Astrocyte (in vitro differentiated cells and primary cell): ENCODE data around the gene ZXDC. TPM values are rescaled to one million over a fixed set of nuclear protein-coding genes. Genes with fewer than 3 reads are reported as not detected.

ENCODE experiments used
- DNase-seq: peaks from one replicate; pipeline ENCODE4 v3.0.0-alpha.2; 2010; ENCODE audit warnings: low read depth
- FAIRE-seq: peaks from 2 replicates; lab custom pipeline; 2011; peaks lifted over from hg19 to GRCh38; lab: Jason Lieb, UNC
- H2AFZ ChIP-seq: 2 replicates; pipeline ENCODE4 v1.6.0; 2012; ENCODE audit warnings: low read depth, low read length, inconsistent platforms
- H3K27ac ChIP-seq: 2 replicates; pipeline ENCODE4 v1.5.1; 2011; ENCODE audit warnings: low read depth, low read length, inconsistent platforms
- H3K27me3 ChIP-seq: 2 replicates; pipeline ENCODE4 v1.6.0; 2011; ENCODE audit warnings: low read length, inconsistent platforms; ENCODE audit not compliant: insufficient read depth
- H3K36me3 ChIP-seq: 2 replicates; pipeline ENCODE4 v1.5.1; 2011; ENCODE audit warnings: low read length, inconsistent platforms; ENCODE audit not compliant: insufficient read depth
- H3K4me1 ChIP-seq: 2 replicates; pipeline ENCODE4 v1.5.1; 2011; ENCODE audit warnings: low read length, inconsistent platforms; ENCODE audit not compliant: insufficient read depth
- H3K4me2 ChIP-seq: 2 replicates; pipeline ENCODE4 v1.6.0; 2012; ENCODE audit warnings: low read length, inconsistent platforms
- H3K4me3 ChIP-seq: 2 replicates; pipeline ENCODE4 v1.5.1; 2011; ENCODE audit warnings: low read depth, mild to moderate bottlenecking, low read length, inconsistent platforms; ENCODE audit not compliant: insufficient read depth
- H3K79me2 ChIP-seq: 2 replicates; pipeline ENCODE4 v1.6.0; 2012; ENCODE audit warnings: mild to moderate bottlenecking, low read length, inconsistent platforms; ENCODE audit not compliant: insufficient read depth
- H3K9ac ChIP-seq: 2 replicates; pipeline ENCODE4 v1.6.0; 2012; ENCODE audit warnings: mild to moderate bottlenecking, low read length, inconsistent platforms
- H3K9me3 ChIP-seq: 2 replicates; pipeline ENCODE4 v1.5.1; 2012; ENCODE audit warnings: low read depth, mild to moderate bottlenecking, low read length, inconsistent platforms; ENCODE audit not compliant: insufficient read depth
- H4K20me1 ChIP-seq: 2 replicates; pipeline ENCODE4 v1.6.0; 2012; ENCODE audit warnings: low read length, inconsistent platforms; ENCODE audit not compliant: insufficient read depth
- H3K27ac Mint-ChIP-seq: one replicate; pipeline ENCODE4 v1.8.0; 2021; ENCODE audit warnings: mild to moderate bottlenecking, mixed read lengths; ENCODE audit not compliant: unreplicated experiment
- H3K27me3 Mint-ChIP-seq: one replicate; pipeline ENCODE4 v1.8.0; 2021; ENCODE audit warnings: low read depth, mixed read lengths; ENCODE audit not compliant: unreplicated experiment
- H3K36me3 Mint-ChIP-seq: one replicate; pipeline ENCODE4 v1.8.0; 2021; ENCODE audit warnings: low read depth, mixed read lengths; ENCODE audit not compliant: unreplicated experiment
- H3K4me1 Mint-ChIP-seq: one replicate; pipeline ENCODE4 v1.8.0; 2021; ENCODE audit warnings: low read depth, mixed read lengths; ENCODE audit not compliant: unreplicated experiment
- H3K4me3 Mint-ChIP-seq: one replicate; pipeline ENCODE4 v1.8.0; 2021; ENCODE audit warnings: mild to moderate bottlenecking, moderate library complexity, mixed read lengths; ENCODE audit not compliant: unreplicated experiment
- H3K9me3 Mint-ChIP-seq: one replicate; pipeline ENCODE4 v1.8.0; 2021; ENCODE audit warnings: mild to moderate bottlenecking, mixed read lengths; ENCODE audit not compliant: unreplicated experiment
- CTCF ChIP-seq: IDR thresholded peaks from 2 replicates; pipeline ENCODE4 v1.5.1; 2011; ENCODE audit warnings: low read depth, mild to moderate bottlenecking, inconsistent platforms, low read length, moderate library complexity; ENCODE audit not compliant: insufficient read depth
- EZH2 ChIP-seq: IDR thresholded peaks from 2 replicates; pipeline ENCODE4 v1.6.1; 2012; ENCODE audit warnings: mild to moderate bottlenecking, low read length, inconsistent platforms; ENCODE audit not compliant: insufficient read depth
- total RNA-seq: library from RNA; stranded (reverse); gene quantifications from 2 replicates; pipeline ENCODE4 v1.2.1, GENCODE V29; 2021

The ZXDC gene
- total RNA-seq, 1 donor from 2014 or later, result 19.6 TPM

GRCh38 chr3:126432361-126433104, 43.2 kb downstream of the ZXDC start:
- Histone ChIP-seq H3K4me2 (no peak overlapping the region), H3K27ac (no peak overlapping the region), H3K4me3 (no peak overlapping the region), H3K27me3 (no peaks in the 10 kb centered on the region), H3K9me3 (no peaks in the 10 kb centered on the region), H3K79me2 (no peaks in the 10 kb centered on the region), H3K4me1 (no peaks in the 10 kb centered on the region), H3K36me3 (no peaks in the 10 kb centered on the region), H3K9ac (no peak overlapping the region), H2AFZ (no peak overlapping the region), H4K20me1 (no peaks in the 10 kb centered on the region)
- H3K27me3 Mint-ChIP-seq, result no peaks in the 10 kb centered on the region
- H3K4me3 Mint-ChIP-seq, result no peak overlapping the region
- no peak for FAIRE-seq
- H3K9me3 Mint-ChIP-seq, result peaks cover 2% of the 10 kb centered on the region
- DNase-seq, result peak; percentile 2
- no peak for TF ChIP-seq CTCF
- no peak for TF ChIP-seq EZH2
- H3K36me3 Mint-ChIP-seq, result peaks cover 6% of the 10 kb centered on the region
- peaks cover 3% of the 10 kb centered on the region for H3K4me1 Mint-ChIP-seq
- H3K27ac Mint-ChIP-seq, result no peak overlapping the region

- Histone ChIP-seq H3K27ac (no peak overlapping the region), H3K27me3 (no peaks in the 10 kb centered on the region), H3K36me3 (no peaks in the 10 kb centered on the region), H3K4me1 (no peaks in the 10 kb centered on the region), H2AFZ (no peak overlapping the region), H3K79me2 (no peaks in the 10 kb centered on the region), H4K20me1 (no peaks in the 10 kb centered on the region), H3K4me3 (no peak overlapping the region), H3K9me3 (no peaks in the 10 kb centered on the region), H3K4me2 (no peak overlapping the region), H3K9ac (no peak overlapping the region)
- Mint-ChIP-seq H3K27me3 (no peaks in the 10 kb centered on the region), H3K36me3 (peaks cover 4% of the 10 kb centered on the region), H3K9me3 (peaks cover 5% of the 10 kb centered on the region), H3K4me3 (no peak overlapping the region), H3K4me1 (peaks cover 3% of the 10 kb centered on the region), H3K27ac (no peak overlapping the region)
- DNase-seq (no peak), FAIRE-seq (no peak)
- TF ChIP-seq CTCF (no peak), EZH2 (no peak)
Measured at GRCh38 chr3:126431103-126431534, 44.6 kb downstream of the ZXDC start.

- Mint-ChIP-seq H3K27ac (no peak overlapping the region), H3K9me3 (peaks cover 12% of the 10 kb centered on the region), H3K27me3 (no peaks in the 10 kb centered on the region), H3K4me1 (peaks cover 5% of the 10 kb centered on the region), H3K4me3 (no peak overlapping the region), H3K36me3 (peaks cover 3% of the 10 kb centered on the region)
- Histone ChIP-seq H2AFZ (no peak overlapping the region), H4K20me1 (no peaks in the 10 kb centered on the region), H3K4me3 (no peak overlapping the region), H3K4me1 (no peaks in the 10 kb centered on the region), H3K4me2 (no peak overlapping the region), H3K36me3 (no peaks in the 10 kb centered on the region), H3K27me3 (no peaks in the 10 kb centered on the region), H3K9ac (no peak overlapping the region), H3K27ac (no peak overlapping the region), H3K9me3 (no peaks in the 10 kb centered on the region), H3K79me2 (no peaks in the 10 kb centered on the region)
- DNase-seq, result no peak
- no peak for TF ChIP-seq EZH2
- FAIRE-seq, result no peak
Measured at GRCh38 chr3:126424751-126425150, 50.9 kb downstream of the ZXDC start.
